CD4-positive, alpha-beta memory T cell (primary cell): ENCODE data around the gene ASB15. TPM values are rescaled to one million over a fixed set of nuclear protein-coding genes. Genes with fewer than 3 reads are reported as not detected.

Experiments
- CTCF ChIA-PET: fragments of 350-600 bp; sonication (Branson Sonifier 250); formaldehyde crosslinking; loops from one replicate; lab custom pipeline; 2021; ENCODE audit warnings: inconsistent platforms; ENCODE audit not compliant: partially characterized antibody; lab: Charles Lee
- POLR2A ChIA-PET: fragments of 350-600 bp; sonication (Branson Sonifier 250); formaldehyde crosslinking; loops from one replicate; lab custom pipeline; 2021; ENCODE audit not compliant: partially characterized antibody; lab: Charles Lee
- DNase-seq, 5 donors: peaks; one replicate each; pipeline versions ENCODE4 v3.0.0 to v3.0.0-alpha.2; 2020 to 2022; ENCODE audit warnings: mixed read lengths in 1 of 5
- H3K27ac ChIP-seq: one replicate; pipeline ENCODE4 v1.7.0; 2013; ENCODE audit warnings: low read depth, low read length
- H3K27me3 ChIP-seq: 2 replicates; pipeline ENCODE4 v1.7.0; 2013; ENCODE audit warnings: mild to moderate bottlenecking, low read length, moderate library complexity; ENCODE audit not compliant: insufficient read depth
- H3K36me3 ChIP-seq: 2 replicates; pipeline ENCODE4 v1.7.0; 2013; ENCODE audit warnings: mild to moderate bottlenecking, low read length, moderate library complexity; ENCODE audit not compliant: insufficient read depth
- H3K4me1 ChIP-seq: 2 replicates; pipeline ENCODE4 v1.7.0; 2013; ENCODE audit warnings: mild to moderate bottlenecking, low read length, moderate library complexity; ENCODE audit not compliant: insufficient read depth
- H3K4me3 ChIP-seq, 2 donors: one replicate each; pipeline ENCODE4 v1.7.0; 2013; ENCODE audit warnings: low read length in 2 of 2, mild to moderate bottlenecking in 1 of 2
- H3K9me3 ChIP-seq, 2 donors: one replicate each; pipeline ENCODE4 v1.7.0; 2013; ENCODE audit warnings: low read length in 2 of 2, control low read depth in 1 of 2; ENCODE audit not compliant: control insufficient read depth in 1 of 2
- H3K27ac Mint-ChIP-seq, 7 donors: one replicate each; pipeline ENCODE4 v1.8.0; 2020 to 2021; ENCODE audit warnings: mixed read lengths in 7 of 7, mild to moderate bottlenecking in 6 of 7, inconsistent platforms in 3 of 7, moderate library complexity in 3 of 7
- H3K27me3 Mint-ChIP-seq, 2 donors: one replicate each; pipeline ENCODE4 v1.8.0; 2020 to 2021; ENCODE audit warnings: mixed read lengths in 2 of 2
- H3K36me3 Mint-ChIP-seq, 2 donors: one replicate each; pipeline ENCODE4 v1.8.0; 2020 to 2021; ENCODE audit warnings: mixed read lengths in 2 of 2, inconsistent platforms in 1 of 2, mild to moderate bottlenecking in 1 of 2
- H3K4me1 Mint-ChIP-seq, 4 donors: one replicate each; pipeline ENCODE4 v1.8.0; 2020 to 2021; ENCODE audit warnings: mixed read lengths in 4 of 4, mild to moderate bottlenecking in 1 of 4
- H3K4me3 Mint-ChIP-seq, 8 donors: one replicate each; pipeline ENCODE4 v1.8.0; 2020 to 2021; ENCODE audit warnings: mixed read lengths in 8 of 8, mild to moderate bottlenecking in 7 of 8, moderate library complexity in 6 of 8, inconsistent platforms in 3 of 8
- H3K9me3 Mint-ChIP-seq, 8 donors: one replicate each; pipeline ENCODE4 v1.8.0; 2020 to 2021; ENCODE audit warnings: mixed read lengths in 8 of 8, mild to moderate bottlenecking in 5 of 8, inconsistent platforms in 3 of 8, moderate library complexity in 1 of 8
- intact Hi-C: fragments of 100-400 bp; cut with micrococcal nuclease; formaldehyde crosslinking; loops from one replicate; pipeline ENCODE4 v1.15.1; 2023
- polyA plus RNA-seq, 2 donors: library from polyadenylated mRNA; unstranded; fragments of 300-500 nt; fragmentation: Illumina TruSeq; gene quantifications; one replicate each; pipeline ENCODE4 v1.2.3, GENCODE V29; 2021
- total RNA-seq, 2 experiments: library from RNA; stranded (reverse); gene quantifications; one replicate each; pipeline ENCODE4 v1.2.3, GENCODE V29; 2021

Gene ASB15
- total and polyA plus RNA-seq, 4 experiments from 2014 or later, result 0.10 to 0.21 TPM; not detected in 2

DNA sequence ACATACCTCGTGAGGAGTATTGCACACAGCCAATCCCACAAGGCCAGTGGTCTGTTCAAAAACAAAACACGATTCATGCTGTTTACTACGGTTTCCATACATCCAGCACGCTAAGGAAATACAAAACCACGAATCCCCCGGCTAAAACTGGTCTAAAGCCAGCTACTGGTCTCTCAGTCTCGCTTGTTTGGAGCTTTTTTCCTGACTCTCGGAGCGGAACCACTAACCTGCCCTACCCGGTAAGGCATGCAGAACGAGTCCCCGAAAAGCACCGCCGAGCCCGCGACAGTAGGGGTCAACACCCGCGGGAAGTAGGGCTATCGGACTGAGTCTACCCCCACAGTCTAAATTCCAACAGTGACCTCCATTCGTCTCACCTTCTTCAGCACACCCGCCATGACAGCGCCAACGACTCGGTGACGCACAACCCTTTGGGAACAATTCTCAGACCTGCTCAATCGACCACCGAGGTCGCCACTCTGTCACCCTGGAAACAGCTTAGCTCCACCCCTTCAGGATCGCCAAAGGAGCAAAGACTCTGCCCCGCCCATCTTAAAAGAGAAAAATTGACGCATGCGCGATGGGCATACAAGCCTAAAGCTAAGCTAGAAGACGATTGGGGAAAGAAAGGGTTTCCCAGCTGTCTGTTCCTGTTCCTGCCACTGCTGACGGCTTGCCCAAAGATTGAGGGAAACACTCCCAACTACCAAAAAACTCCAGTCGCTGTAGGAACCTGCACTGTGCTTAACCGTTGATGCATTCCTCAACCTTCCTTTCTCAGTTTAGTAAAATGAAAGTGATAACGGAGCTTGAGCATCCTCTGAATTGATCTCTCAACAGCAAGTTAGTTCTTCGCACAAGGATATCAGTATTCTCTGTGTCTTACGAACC is 44.0 kb upstream of the ASB15 start, which contains the start of gene NDUFA5:
NDUFA5 (minus strand) TSS at position 421 of the 891 bp plus-strand sequence; CDS start at position 398, 23 bp downstream.
- CTCF ChIA-PET, result interaction anchor here (0.9 to 3.8 kb wide), 6 partner anchors 19 to 191 kb away, joined by 4 to 24 read pairs (median 7); partner anchors contain the start of genes IQUB and WASL

DNA sequence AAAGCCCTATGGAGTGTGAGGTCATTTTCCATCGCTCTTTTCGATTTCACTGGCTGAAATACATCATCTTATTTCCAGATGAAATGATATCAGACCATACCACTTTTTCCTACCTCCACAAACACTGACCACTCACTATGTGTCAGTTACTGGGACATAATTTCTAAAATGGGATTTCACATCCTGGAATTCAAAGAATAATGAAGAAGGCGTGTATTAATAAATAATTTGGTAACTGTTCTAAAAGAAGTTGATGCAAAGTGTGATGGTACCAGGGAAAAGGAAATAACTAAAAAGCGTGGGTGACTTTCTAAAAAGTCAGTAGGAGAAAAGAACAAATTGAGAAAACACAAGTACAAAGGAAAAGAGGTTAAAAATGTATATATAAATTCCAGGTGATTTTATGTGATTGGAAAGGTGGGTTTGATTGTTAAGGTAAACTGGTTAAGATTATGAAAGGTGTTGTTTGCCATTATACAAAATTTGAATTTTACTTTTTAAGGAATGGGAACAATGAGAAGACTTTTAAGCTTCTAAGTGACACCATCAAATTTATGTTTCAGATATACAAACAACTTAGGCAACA is 43.2 kb upstream of the ASB15 start:
- DNase-seq, result no peak
- ChIA-PET CTCF (interaction anchor here (0.9 to 3.8 kb wide), 5 partner anchors 19 to 191 kb away, joined by 4 to 24 read pairs (median 6); partner anchors contain the start of genes IQUB and WASL), POLR2A (interaction anchor here (0.6 to 2.1 kb wide), 10 partner anchors 9 to 1371 kb away, joined by 3 to 37 read pairs (median 5); partner anchors contain the start of genes IQUB, POT1 and WASL)
- peak overlapping the region; percentile 78 for H3K27ac ChIP-seq
- Mint-ChIP-seq H3K36me3 (peaks cover 4 to 5% of the 10 kb centered on the region in 2 donors), H3K4me3 (no peak overlapping the region), H3K9me3 (no peaks in the 10 kb centered on the region), H3K27me3 (no peaks in the 10 kb centered on the region), H3K4me1 (peaks cover 0 to 13% (median 4%) of the 10 kb centered on the region in 4 donors), H3K27ac (peak overlapping the region in 1 of 7 donors; percentile 45)
- H3K27me3 ChIP-seq, result no peaks in the 10 kb centered on the region
- peaks cover 9% of the 10 kb centered on the region for H3K36me3 ChIP-seq
- H3K4me1 ChIP-seq, result peaks cover 38% of the 10 kb centered on the region
- intact Hi-C loops, result no loop called here
- H3K4me3 ChIP-seq, result peak overlapping the region; percentile 61 to 78
- no peaks in the 10 kb centered on the region for H3K9me3 ChIP-seq

More for the DNA sequence above, 44.0 kb upstream of the ASB15 start, which contains the start of gene NDUFA5:
- peak within 1 kb of the TSS; percentile 61 to 78 for H3K4me3 ChIP-seq
- peaks cover 43% of the 10 kb centered on the region for H3K4me1 ChIP-seq
- peak; percentile 97 to 99 (median 98) for DNase-seq
- H3K36me3 ChIP-seq, result peaks cover 9% of the 10 kb centered on the region
- H3K4me3 Mint-ChIP-seq, result no peak within 1 kb of the TSS
- peaks cover 12% of the 10 kb centered on the region in 2 donors for H3K36me3 Mint-ChIP-seq
- intact Hi-C loops, result loop anchor here (1.0 kb wide), 2 partner anchors 23 to 192 kb away; partner anchors contain the start of genes IQUB and WASL
- peak within 1 kb of the TSS; percentile 78 for H3K27ac ChIP-seq
- H3K4me1 Mint-ChIP-seq, result peaks cover 6 to 17% (median 9%) of the 10 kb centered on the region in 4 donors
- H3K9me3 ChIP-seq, result no peaks in the 10 kb centered on the region
- no peaks in the 10 kb centered on the region for H3K27me3 ChIP-seq
- H3K9me3 Mint-ChIP-seq, result no peaks in the 10 kb centered on the region
- POLR2A ChIA-PET, result interaction anchor here (0.6 to 1.9 kb wide), 11 partner anchors 8 to 1372 kb away, joined by 3 to 37 read pairs (median 4); partner anchors contain the start of genes IQUB, POT1 and WASL
- no peaks in the 10 kb centered on the region for H3K27me3 Mint-ChIP-seq
- H3K27ac Mint-ChIP-seq, result peak within 1 kb of the TSS in 1 of 7 donors; percentile 45

- Mint-ChIP-seq H3K27me3 (peaks cover 0 to 1% of the 10 kb centered on the region in 2 donors), H3K4me3 (no peak overlapping the region), H3K4me1 (peaks cover 0 to 9% (median 3%) of the 10 kb centered on the region in 4 donors), H3K9me3 (no peaks in the 10 kb centered on the region), H3K36me3 (no peaks in the 10 kb centered on the region), H3K27ac (peak overlapping the region in 1 of 7 donors; percentile 57)
- H3K36me3 ChIP-seq, result no peaks in the 10 kb centered on the region
- CTCF ChIA-PET, result no interaction called here
- H3K4me1 ChIP-seq, result peaks cover 9% of the 10 kb centered on the region
- H3K27ac ChIP-seq, result no peak overlapping the region
- DNase-seq, result no peak
- no peaks in the 10 kb centered on the region for H3K9me3 ChIP-seq
- H3K27me3 ChIP-seq, result no peaks in the 10 kb centered on the region
- POLR2A ChIA-PET, result no interaction called here
- intact Hi-C loops, result no loop called here
- no peak overlapping the region for H3K4me3 ChIP-seq
Observed at GRCh38 chr7:123562121-123562520, 39.5 kb upstream of the ASB15 start.

DNA sequence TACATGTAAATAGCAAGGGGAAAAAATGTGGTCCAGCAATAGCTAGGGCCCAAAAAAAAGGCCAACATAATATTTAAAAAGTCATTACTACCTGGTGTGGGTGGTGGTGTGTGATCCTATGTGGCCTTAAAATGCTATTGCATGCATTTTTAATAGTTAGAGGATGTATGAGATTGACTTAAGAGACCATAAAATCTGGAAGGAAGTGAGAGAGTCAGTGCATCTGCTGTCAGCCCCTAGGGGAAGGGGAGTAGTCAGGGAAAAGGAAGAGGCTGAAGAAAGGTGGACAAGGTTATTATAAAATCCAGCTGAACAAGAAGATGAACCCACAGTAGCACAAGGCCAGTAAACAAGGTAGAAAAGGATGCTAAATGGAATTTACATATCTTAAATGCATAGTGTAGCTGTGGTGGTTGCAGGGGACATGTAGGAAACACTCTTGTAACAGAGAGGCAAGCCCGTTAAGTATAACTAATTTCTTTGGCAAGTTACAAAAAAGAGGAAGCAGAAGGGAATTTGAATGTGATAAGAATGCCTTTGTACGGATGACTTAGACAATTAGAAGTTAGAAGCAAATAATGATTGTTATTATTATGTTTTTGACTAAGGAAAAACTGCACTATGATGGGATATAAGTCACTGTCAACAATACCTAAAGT is 32.1 kb upstream of the ASB15 start:
- Mint-ChIP-seq H3K27me3 (peaks cover 0 to 1% of the 10 kb centered on the region in 2 donors), H3K4me1 (peaks cover 0 to 3% (median 0%) of the 10 kb centered on the region in 4 donors), H3K4me3 (no peak overlapping the region), H3K36me3 (no peaks in the 10 kb centered on the region), H3K9me3 (no peaks in the 10 kb centered on the region), H3K27ac (peak overlapping the region in 1 of 7 donors; percentile 2)
- no peak for DNase-seq
- Histone ChIP-seq H3K4me3 (no peak overlapping the region), H3K9me3 (no peaks in the 10 kb centered on the region), H3K36me3 (no peaks in the 10 kb centered on the region), H3K27ac (no peak overlapping the region), H3K27me3 (no peaks in the 10 kb centered on the region), H3K4me1 (no peaks in the 10 kb centered on the region)
- CTCF ChIA-PET, result interaction anchor here (2.3 kb wide), 1 partner anchor 75 kb away, joined by 6 read pairs; no protein-coding TSS in a partner anchor
- POLR2A ChIA-PET, result interaction anchor here (1.5 kb wide), 1 partner anchor 11 kb away, joined by 4 read pairs; the partner anchor contains the start of gene NDUFA5
- intact Hi-C loops, result no loop called here

DNA sequence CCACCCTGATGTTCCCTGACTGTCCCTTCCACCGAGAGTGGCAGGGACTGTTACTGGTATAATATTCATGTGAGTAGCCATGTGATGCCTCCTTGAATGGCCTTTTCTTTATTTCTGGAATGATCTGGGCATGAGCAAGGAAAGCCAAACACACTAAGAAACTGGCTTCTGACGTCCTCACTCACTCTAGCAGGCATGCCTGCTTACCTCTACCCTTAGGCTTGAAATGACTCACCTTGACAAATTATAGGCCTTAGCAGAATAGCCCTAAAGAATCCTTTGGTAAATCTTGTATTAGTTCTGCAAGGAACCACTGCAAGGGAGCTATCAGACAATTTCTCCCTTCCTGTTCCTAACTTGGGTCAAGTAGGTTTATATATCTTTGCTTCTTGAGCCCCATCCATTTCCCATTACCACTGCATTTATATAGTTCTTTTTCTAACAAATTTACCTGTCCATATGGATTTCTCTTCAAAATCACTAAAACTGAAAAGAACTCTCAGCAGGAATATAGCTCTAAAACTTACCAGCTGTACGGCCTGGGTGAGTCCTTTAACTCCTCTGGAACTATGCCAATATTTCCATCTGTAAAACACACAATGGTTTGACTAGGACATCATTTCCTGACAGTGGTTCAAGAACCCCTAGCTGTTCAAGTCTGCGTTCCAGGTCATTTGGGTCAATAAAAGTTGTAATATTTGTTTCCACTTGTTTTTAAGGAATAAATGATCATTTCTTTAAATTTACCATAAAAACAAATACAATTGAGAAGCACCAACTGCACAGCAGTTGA is 31.0 kb upstream of the ASB15 start:
- H3K4me1 Mint-ChIP-seq, result peaks cover 0 to 3% (median 0%) of the 10 kb centered on the region in 4 donors
- Histone ChIP-seq H3K9me3 (no peaks in the 10 kb centered on the region), H3K4me1 (no peaks in the 10 kb centered on the region), H3K27me3 (no peaks in the 10 kb centered on the region), H3K36me3 (no peaks in the 10 kb centered on the region), H3K4me3 (no peak overlapping the region), H3K27ac (no peak overlapping the region)
- H3K27ac Mint-ChIP-seq, result no peak overlapping the region
- H3K36me3 Mint-ChIP-seq, result no peaks in the 10 kb centered on the region
- H3K4me3 Mint-ChIP-seq, result no peak overlapping the region
- no peak for DNase-seq
- H3K27me3 Mint-ChIP-seq, result peaks cover 0 to 2% of the 10 kb centered on the region in 2 donors
- intact Hi-C loops, result no loop called here
- H3K9me3 Mint-ChIP-seq, result no peaks in the 10 kb centered on the region
- POLR2A ChIA-PET, result interaction anchor here (1.5 kb wide), 1 partner anchor 13 kb away, joined by 4 read pairs; the partner anchor contains the start of gene NDUFA5
- CTCF ChIA-PET, result interaction anchor here (2.3 kb wide), 1 partner anchor 76 kb away, joined by 6 read pairs; no protein-coding TSS in a partner anchor

DNA sequence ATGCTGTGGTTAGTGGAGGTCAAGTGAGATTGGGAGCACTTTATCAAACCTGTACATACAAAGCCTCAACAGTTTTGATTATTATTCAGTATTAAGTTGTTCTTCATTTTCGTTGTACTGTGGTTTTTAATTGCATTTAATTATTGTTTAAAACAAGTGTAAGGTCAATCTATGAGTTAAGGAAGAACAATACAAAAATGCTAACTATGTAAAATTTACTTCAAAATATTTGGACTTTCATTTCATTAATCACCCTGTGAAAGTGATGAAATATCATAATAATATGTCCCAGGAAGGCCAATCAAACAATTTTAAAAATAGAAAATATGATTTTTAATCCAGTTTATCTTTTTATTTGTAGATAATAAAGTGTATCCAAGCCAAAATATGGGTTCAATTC is 30.4 kb upstream of the ASB15 start:
- Histone ChIP-seq H3K36me3 (no peaks in the 10 kb centered on the region), H3K9me3 (no peaks in the 10 kb centered on the region), H3K4me3 (no peak overlapping the region), H3K4me1 (no peaks in the 10 kb centered on the region), H3K27ac (no peak overlapping the region), H3K27me3 (no peaks in the 10 kb centered on the region)
- no peak for DNase-seq
- Mint-ChIP-seq H3K4me3 (no peak overlapping the region), H3K4me1 (peaks cover 0 to 3% (median 0%) of the 10 kb centered on the region in 4 donors), H3K36me3 (no peaks in the 10 kb centered on the region), H3K27me3 (peaks cover 0 to 2% of the 10 kb centered on the region in 2 donors), H3K9me3 (no peaks in the 10 kb centered on the region), H3K27ac (no peak overlapping the region)
- POLR2A ChIA-PET, result no interaction called here
- CTCF ChIA-PET, result interaction anchor here (2.3 kb wide), 1 partner anchor 77 kb away, joined by 6 read pairs; no protein-coding TSS in a partner anchor
- intact Hi-C loops, result no loop called here
